ENCODE measurements around the gene EPHA4.

DNA sequence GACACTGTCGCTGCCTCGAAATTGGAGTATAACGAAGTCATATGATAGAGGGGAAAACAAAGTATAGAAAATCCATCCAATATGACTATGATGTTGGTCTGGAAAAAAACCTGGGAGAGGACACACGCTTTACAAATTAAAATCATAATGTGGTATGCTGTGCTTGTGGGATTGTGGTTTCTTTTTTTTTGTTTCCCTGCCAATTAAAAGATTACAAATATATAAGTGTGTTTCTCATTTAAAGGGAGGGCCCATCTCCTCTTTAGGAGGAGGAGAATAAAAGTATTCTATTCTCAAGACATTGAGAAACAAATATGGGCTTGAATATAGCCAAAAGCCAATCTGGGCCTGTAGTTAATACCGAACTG lies 86.6 kb downstream of the EPHA4 start:
- TF ChIP-seq, protein P1, sequence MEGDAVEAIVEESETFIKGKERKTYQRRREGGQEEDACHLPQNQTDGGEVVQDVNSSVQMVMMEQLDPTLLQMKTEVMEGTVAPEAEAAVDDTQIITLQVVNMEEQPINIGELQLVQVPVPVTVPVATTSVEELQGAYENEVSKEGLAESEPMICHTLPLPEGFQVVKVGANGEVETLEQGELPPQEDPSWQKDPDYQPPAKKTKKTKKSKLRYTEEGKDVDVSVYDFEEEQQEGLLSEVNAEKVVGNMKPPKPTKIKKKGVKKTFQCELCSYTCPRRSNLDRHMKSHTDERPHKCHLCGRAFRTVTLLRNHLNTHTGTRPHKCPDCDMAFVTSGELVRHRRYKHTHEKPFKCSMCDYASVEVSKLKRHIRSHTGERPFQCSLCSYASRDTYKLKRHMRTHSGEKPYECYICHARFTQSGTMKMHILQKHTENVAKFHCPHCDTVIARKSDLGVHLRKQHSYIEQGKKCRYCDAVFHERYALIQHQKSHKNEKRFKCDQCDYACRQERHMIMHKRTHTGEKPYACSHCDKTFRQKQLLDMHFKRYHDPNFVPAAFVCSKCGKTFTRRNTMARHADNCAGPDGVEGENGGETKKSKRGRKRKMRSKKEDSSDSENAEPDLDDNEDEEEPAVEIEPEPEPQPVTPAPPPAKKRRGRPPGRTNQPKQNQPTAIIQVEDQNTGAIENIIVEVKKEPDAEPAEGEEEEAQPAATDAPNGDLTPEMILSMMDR (conservative IDR thresholded peaks at IDR 0.05; ENCODE audit: low read length) = no peak
- TF ChIP-seq EZH2phosphoT487 (IDR thresholded peaks at IDR 0.05; ENCODE audit: borderline replicate concordance) = no peak

Data from Loucy (cell line).